ENCODE data around the gene HOXB4.

HOXB4 gene

GRCh38 chr17:48526608-48527546 lies 51.3 kb downstream of the HOXB4 start:
- DNase-seq = no peak
